Panc1 (cell line): ENCODE measurements around the gene PHLDA3. TPM values are rescaled to one million over a fixed set of nuclear protein-coding genes. Genes with fewer than 3 reads are reported as not detected.

Experiments used
- ATAC-seq: fragments of 200-7000 bp; cut with Tn5 transposase; 2 replicates; pipeline ENCODE4 v1.9.1; 2020; ENCODE audit warnings: mild to moderate bottlenecking, moderate library complexity
- BruUV-seq: library from RNA; stranded (reverse); fragments of 400-500 nt; replicated peaks from 2 replicates; lab custom pipeline; 2021; lab: Mats Ljungman, UMichigan
- CTCF ChIA-PET: fragments of 300-600 bp; sonication (Branson Sonifier 250); formaldehyde crosslinking; loops from one replicate; lab custom pipeline; 2022; ENCODE audit warnings: antibody characterized with exemption; lab: Charles Lee
- POLR2A ChIA-PET: fragments of 300-600 bp; sonication (Branson Sonifier 250); formaldehyde crosslinking; loops from one replicate; lab custom pipeline; 2022; ENCODE audit warnings: antibody characterized with exemption; lab: Charles Lee
- DNase-seq: peaks from one replicate; pipeline ENCODE4 v3.0.0-alpha.2; 2010; ENCODE audit warnings: low read depth, low spot score
- H3K27ac ChIP-seq: 2 replicates; pipeline ENCODE4 v1.5.1; 2011; ENCODE audit warnings: mild to moderate bottlenecking, low read length, inconsistent platforms
- H3K27me3 ChIP-seq: fragments of 200-500 bp; sonication (Bioruptor generic); 2 replicates; pipeline ENCODE4 v1.6.0; 2014; ENCODE audit warnings: low read length, inconsistent platforms; ENCODE audit not compliant: control insufficient read depth, insufficient read depth
- H3K36me3 ChIP-seq: fragments of 200-500 bp; sonication (Bioruptor generic); 2 replicates; pipeline ENCODE4 v1.5.1; 2014; ENCODE audit warnings: inconsistent platforms, mild to moderate bottlenecking, low read length, moderate library complexity; ENCODE audit not compliant: control insufficient read depth, insufficient read depth
- H3K4me1 ChIP-seq: 2 replicates; pipeline ENCODE4 v1.5.1; 2011; ENCODE audit warnings: inconsistent platforms, mild to moderate bottlenecking, low read length, moderate library complexity; ENCODE audit not compliant: control insufficient read depth, insufficient read depth
- H3K4me3 ChIP-seq, 2 experiments: 2 replicates each; pipeline ENCODE4 v1.5.1; 2011 to 2012; ENCODE audit warnings: low read depth in 2 of 2, low read length in 2 of 2, mild to moderate bottlenecking in 2 of 2, inconsistent platforms in 1 of 2, moderate library complexity in 1 of 2
- H3K9me3 ChIP-seq: fragments of 200-500 bp; sonication (Bioruptor generic); 2 replicates; pipeline ENCODE4 v1.5.1; 2014; ENCODE audit warnings: low read depth, mild to moderate bottlenecking, inconsistent platforms, low read length, moderate library complexity; ENCODE audit not compliant: control insufficient read depth, insufficient read depth
- CTCF ChIP-seq: fragments of 450-650 bp; IDR thresholded peaks from 2 replicates; pipeline ENCODE4 v1.5.1; 2017; ENCODE audit warnings: mild to moderate bottlenecking
- POLR2AphosphoS5 ChIP-seq: IDR thresholded peaks from 2 replicates; pipeline ENCODE4 v1.6.1; 2012; ENCODE audit warnings: mild to moderate bottlenecking, low read depth, low read length, moderate library complexity
- REST ChIP-seq, 2 experiments: IDR thresholded peaks; 2 replicates each; pipeline ENCODE4 v1.6.1; 2011 to 2012; ENCODE audit warnings: low read depth in 2 of 2, control low read depth in 1 of 2, low read length in 1 of 2, mild to moderate bottlenecking in 1 of 2, moderate library complexity in 1 of 2; ENCODE audit not compliant: insufficient read depth in 1 of 2
- SIN3A ChIP-seq: IDR thresholded peaks from 2 replicates; pipeline ENCODE4 v1.6.1; 2012; ENCODE audit warnings: low read depth, mild to moderate bottlenecking, low read length, moderate library complexity, borderline replicate concordance; ENCODE audit not compliant: insufficient read depth
- TCF7L2 ChIP-seq: IDR thresholded peaks from 2 replicates; pipeline ENCODE4 v1.6.1; 2011; ENCODE audit warnings: mild to moderate bottlenecking, low read depth, low read length, inconsistent platforms
- in situ Hi-C: cut with HindIII; loops from 2 replicates; pipeline ENCODE4 v1.10.0; 2016; ENCODE audit warnings: low sequenced_read_pairs, low pct_unique_long_range_greater_than_20kb
- intact Hi-C: fragments of 100-400 bp; cut with micrococcal nuclease; formaldehyde crosslinking; loops from one replicate; pipeline ENCODE4 v1.10.0; 2022; ENCODE audit not compliant: unreplicated experiment
- total RNA-seq: library from RNA; stranded (reverse); gene quantifications from one replicate; pipeline ENCODE4 v1.2.1, GENCODE V29; 2021; ENCODE audit not compliant: unreplicated experiment

The PHLDA3 gene
- total RNA-seq, 1 experiment from 2014 or later = 12.3 TPM

GRCh38 chr1:201501144-201501543 lies 32.2 kb upstream of the PHLDA3 start:
- Histone ChIP-seq H3K4me1 (peaks cover 44% of the 10 kb centered on the region), H3K36me3 (no peaks in the 10 kb centered on the region), H3K4me3 (no peak overlapping the region), H3K9me3 (no peaks in the 10 kb centered on the region), H3K27me3 (no peaks in the 10 kb centered on the region), H3K27ac (peak overlapping the region; percentile 46; the same call in 1 of the 2 replicates)
- POLR2A ChIA-PET = interaction anchor here (0.5 kb wide), 1 partner anchor 11 kb away, joined by 8 read pairs; no protein-coding TSS in a partner anchor
- intact Hi-C loops = no loop called here
- ATAC-seq = no peak
- no peak for DNase-seq
- in situ Hi-C loops = no loop called here
- CTCF ChIA-PET = interaction anchor here (2.2 kb wide), 1 partner anchor 12 kb away, joined by 11 read pairs; no protein-coding TSS in a partner anchor
- TF ChIP-seq REST (IDR thresholded peaks at IDR 0.05; ENCODE audit: insufficient read depth in 1 of 2, low read depth in 2 of 2, low read length in 1 of 2) = no peak
- TF ChIP-seq POLR2AphosphoS5 = no peak
- no peak for TF ChIP-seq CTCF
- TF ChIP-seq SIN3A = no peak
- no peak for TF ChIP-seq TCF7L2
- BruUV-seq = no TSS peak

GRCh38 chr1:201500670-201501120 lies 31.7 kb upstream of the PHLDA3 start:
- TF ChIP-seq SIN3A = no peak
- no peak for TF ChIP-seq REST (IDR thresholded peaks at IDR 0.05; ENCODE audit: insufficient read depth in 1 of 2, low read depth in 2 of 2, low read length in 1 of 2)
- TF ChIP-seq CTCF = no peak
- no peak for TF ChIP-seq TCF7L2
- no peak for TF ChIP-seq POLR2AphosphoS5
- ATAC-seq = 0 out of 2 replicates have a peak, but pooled peaks have one; percentile 6
- ChIA-PET POLR2A (interaction anchor here (0.5 kb wide), 1 partner anchor 11 kb away, joined by 8 read pairs; no protein-coding TSS in a partner anchor), CTCF (interaction anchor here (0.6 to 2.2 kb wide), 2 partner anchors 12 to 14 kb away, joined by 4 to 11 read pairs; no protein-coding TSS in a partner anchor)
- BruUV-seq = no TSS peak
- H3K4me1 ChIP-seq = peaks cover 39% of the 10 kb centered on the region
- H3K27ac ChIP-seq = peak overlapping the region; percentile 46; the same call in 1 of the 2 replicates
- H3K4me3 ChIP-seq = no peak overlapping the region
- intact Hi-C loops (no loop called here), in situ Hi-C loops (no loop called here)
- H3K9me3 ChIP-seq = no peaks in the 10 kb centered on the region
- H3K36me3 ChIP-seq = no peaks in the 10 kb centered on the region
- no peak for DNase-seq
- H3K27me3 ChIP-seq = no peaks in the 10 kb centered on the region
